Karpas-422 (cell line): ENCODE measurements around the gene JARID2. TPM values are rescaled to one million over a fixed set of nuclear protein-coding genes. Genes with fewer than 3 reads are reported as not detected.

ENCODE experiments used
- DNase-seq: peaks from one replicate; pipeline ENCODE4 v3.0.0-alpha.2; 2015
- H2AFZ ChIP-seq: fragments of 200-600 bp; sonication (generic); 2 replicates; pipeline ENCODE4 v1.6.1; 2014; ENCODE audit warnings: antibody characterized with exemption, low read length, mixed read lengths
- H3K27ac ChIP-seq: fragments of 200-600 bp; sonication (generic); 2 replicates; pipeline ENCODE4 v1.5.1; 2014; ENCODE audit warnings: mild to moderate bottlenecking, low read length, moderate library complexity
- H3K27me3 ChIP-seq: fragments of 200-600 bp; sonication (generic); 2 replicates; pipeline ENCODE4 v1.6.1; 2014; ENCODE audit warnings: low read length, mixed read lengths
- H3K36me3 ChIP-seq: fragments of 200-600 bp; sonication (generic); 2 replicates; pipeline ENCODE4 v1.6.1; 2014; ENCODE audit warnings: low read length, mixed read lengths; ENCODE audit not compliant: insufficient read depth
- H3K4me1 ChIP-seq: fragments of 200-600 bp; sonication (generic); 2 replicates; pipeline ENCODE4 v1.6.1; 2014; ENCODE audit warnings: mild to moderate bottlenecking, low read length, mixed read lengths
- H3K4me2 ChIP-seq: fragments of 200-600 bp; sonication (generic); 2 replicates; pipeline ENCODE4 v1.6.1; 2014; ENCODE audit warnings: low read length, low read depth, mild to moderate bottlenecking; ENCODE audit not compliant: poor library complexity, severe bottlenecking
- H3K4me3 ChIP-seq: fragments of 200-600 bp; sonication (generic); 2 replicates; pipeline ENCODE4 v1.5.1; 2014; ENCODE audit warnings: mild to moderate bottlenecking, antibody characterized with exemption, low read length, mixed read lengths
- H3K79me2 ChIP-seq: fragments of 200-600 bp; sonication (generic); 2 replicates; pipeline ENCODE4 v1.6.1; 2014; ENCODE audit warnings: mild to moderate bottlenecking, low read length, mixed read lengths
- H3K9ac ChIP-seq: fragments of 200-600 bp; sonication (generic); 2 replicates; pipeline ENCODE4 v1.6.0; 2014; ENCODE audit warnings: low read length
- H3K9me2 ChIP-seq: fragments of 200-600 bp; sonication (generic), shearing (Covaris generic); replicated peaks from 2 replicates; pipeline ENCODE4 v1.6.0; 2014; ENCODE audit warnings: mild to moderate bottlenecking, low read length, moderate library complexity; ENCODE audit not compliant: insufficient read depth
- H3K9me3 ChIP-seq: fragments of 300-700, 200-600 bp; sonication (generic); 2 replicates; pipeline ENCODE4 v1.6.1; 2014; ENCODE audit warnings: low read length, mixed read lengths
- H4K20me1 ChIP-seq: fragments of 200-600 bp; sonication (generic); 2 replicates; pipeline ENCODE4 v1.6.1; 2014; ENCODE audit warnings: mild to moderate bottlenecking, antibody characterized with exemption, low read length, low read depth; ENCODE audit not compliant: insufficient read depth
- total RNA-seq: library from RNA; depleted of rRNA; stranded (reverse); fragments of >200 nt; shearing (Covaris generic); gene quantifications from 2 replicates; pipeline ENCODE4 v1.2.3, GENCODE V29; 2014; ENCODE audit warnings: low replicate concordance

JARID2 gene
- total RNA-seq, 1 experiment from 2014 or later: 2.8 TPM

DNA sequence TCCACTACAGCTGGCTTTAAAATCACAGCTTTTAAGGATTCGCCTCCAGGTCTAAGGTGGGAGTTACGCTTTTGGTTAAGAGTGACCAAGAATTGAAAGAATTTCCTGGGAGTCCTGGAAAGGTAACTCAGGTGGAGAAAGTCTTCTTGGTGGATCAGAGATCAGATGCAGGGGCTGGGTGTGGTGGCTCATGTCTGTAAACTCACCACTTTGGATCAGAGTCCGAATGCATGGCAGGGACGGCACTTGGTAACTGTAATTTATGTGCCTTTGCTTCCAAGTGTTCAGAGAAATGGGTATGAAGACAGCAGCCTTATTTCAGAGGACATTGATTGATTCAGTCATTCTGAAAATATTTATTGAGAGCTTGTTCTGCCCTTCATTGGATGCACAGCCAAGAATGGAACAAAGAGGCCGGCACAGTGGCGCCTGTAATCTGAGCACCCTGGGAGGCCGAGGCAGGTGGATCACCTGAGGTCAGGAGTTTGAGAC, 18.0 kb upstream of the JARID2 start:
- Histone ChIP-seq H3K79me2 (no peaks in the 10 kb centered on the region), H3K9me2 (no peaks in the 10 kb centered on the region), H3K9me3 (no peaks in the 10 kb centered on the region), H3K27ac (no peak overlapping the region), H3K4me2 (no peak overlapping the region), H3K9ac (no peak overlapping the region), H2AFZ (no peak overlapping the region), H4K20me1 (no peaks in the 10 kb centered on the region), H3K4me3 (no peak overlapping the region), H3K4me1 (peaks cover 3% of the 10 kb centered on the region), H3K27me3 (no peaks in the 10 kb centered on the region), H3K36me3 (no peaks in the 10 kb centered on the region)
- no peak for DNase-seq

DNA sequence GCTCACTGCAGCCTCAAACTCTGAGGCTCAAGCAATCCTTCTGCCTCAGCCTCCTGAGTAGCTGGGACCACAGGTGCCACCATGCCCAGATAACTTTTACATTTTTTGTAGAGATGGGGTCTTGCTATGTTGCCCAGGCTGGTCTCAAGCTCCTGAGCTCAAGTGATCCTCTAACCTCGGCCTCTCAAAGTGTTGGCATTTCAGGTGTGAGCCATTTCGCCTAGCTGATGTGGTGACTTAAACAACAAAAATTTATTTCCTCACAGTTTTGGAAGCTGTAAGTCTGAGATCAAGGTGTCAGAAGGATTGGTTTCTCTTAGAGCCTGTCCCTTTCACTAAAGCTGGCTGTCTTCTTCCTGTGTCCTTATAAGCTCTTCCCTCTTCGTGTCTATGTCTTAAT, 15.0 kb upstream of the JARID2 start:
- Histone ChIP-seq H3K79me2 (no peaks in the 10 kb centered on the region), H3K4me1 (peaks cover 3% of the 10 kb centered on the region), H2AFZ (no peak overlapping the region), H3K9me2 (no peaks in the 10 kb centered on the region), H3K4me2 (no peak overlapping the region), H3K36me3 (no peaks in the 10 kb centered on the region), H4K20me1 (no peaks in the 10 kb centered on the region), H3K9ac (no peak overlapping the region), H3K27me3 (no peaks in the 10 kb centered on the region), H3K9me3 (no peaks in the 10 kb centered on the region), H3K4me3 (no peak overlapping the region), H3K27ac (no peak overlapping the region)
- DNase-seq: no peak

DNA sequence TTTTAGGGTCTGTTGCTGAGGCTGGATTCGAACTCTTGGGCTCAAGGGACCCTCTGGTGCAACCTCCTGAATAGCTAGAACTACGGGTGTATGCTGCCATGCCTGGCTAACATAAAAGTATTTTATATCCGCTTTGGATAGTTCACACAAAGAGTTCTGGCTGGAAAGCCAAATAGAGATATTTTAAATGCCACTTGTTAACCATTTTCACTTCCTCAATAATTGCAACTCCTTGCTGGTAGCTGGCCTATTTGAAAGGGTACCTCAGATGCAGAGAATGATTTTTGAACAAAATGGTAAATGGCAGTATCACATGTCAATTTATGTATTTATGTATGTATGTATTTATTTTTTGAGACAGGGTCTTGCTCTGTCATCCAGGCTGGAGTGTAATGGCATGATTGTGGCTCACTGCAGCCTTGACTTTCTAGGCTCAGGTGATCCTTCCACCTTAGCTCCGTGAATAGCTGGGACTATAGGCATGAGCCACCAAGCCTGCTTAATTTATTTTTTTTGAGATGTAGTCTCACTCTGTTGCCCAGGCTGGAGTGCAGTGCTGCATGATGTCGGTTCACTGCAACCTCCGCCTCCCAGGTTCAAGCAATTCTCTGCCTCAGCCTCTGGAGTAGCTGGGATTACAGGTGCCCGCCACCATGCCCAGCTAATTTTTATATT, 12.9 kb upstream of the JARID2 start:
- no peaks in the 10 kb centered on the region for H3K9me2 ChIP-seq
- no peaks in the 10 kb centered on the region for H3K36me3 ChIP-seq
- H3K79me2 ChIP-seq: no peaks in the 10 kb centered on the region
- H3K27me3 ChIP-seq: no peaks in the 10 kb centered on the region
- peak; percentile 43 for DNase-seq
- H3K9me3 ChIP-seq: no peaks in the 10 kb centered on the region
- no peak overlapping the region for H3K9ac ChIP-seq
- H3K4me1 ChIP-seq: peaks cover 3% of the 10 kb centered on the region
- H3K4me2 ChIP-seq: no peak overlapping the region
- H3K4me3 ChIP-seq: no peak overlapping the region
- H2AFZ ChIP-seq: no peak overlapping the region
- H3K27ac ChIP-seq: no peak overlapping the region
- no peaks in the 10 kb centered on the region for H4K20me1 ChIP-seq

DNA sequence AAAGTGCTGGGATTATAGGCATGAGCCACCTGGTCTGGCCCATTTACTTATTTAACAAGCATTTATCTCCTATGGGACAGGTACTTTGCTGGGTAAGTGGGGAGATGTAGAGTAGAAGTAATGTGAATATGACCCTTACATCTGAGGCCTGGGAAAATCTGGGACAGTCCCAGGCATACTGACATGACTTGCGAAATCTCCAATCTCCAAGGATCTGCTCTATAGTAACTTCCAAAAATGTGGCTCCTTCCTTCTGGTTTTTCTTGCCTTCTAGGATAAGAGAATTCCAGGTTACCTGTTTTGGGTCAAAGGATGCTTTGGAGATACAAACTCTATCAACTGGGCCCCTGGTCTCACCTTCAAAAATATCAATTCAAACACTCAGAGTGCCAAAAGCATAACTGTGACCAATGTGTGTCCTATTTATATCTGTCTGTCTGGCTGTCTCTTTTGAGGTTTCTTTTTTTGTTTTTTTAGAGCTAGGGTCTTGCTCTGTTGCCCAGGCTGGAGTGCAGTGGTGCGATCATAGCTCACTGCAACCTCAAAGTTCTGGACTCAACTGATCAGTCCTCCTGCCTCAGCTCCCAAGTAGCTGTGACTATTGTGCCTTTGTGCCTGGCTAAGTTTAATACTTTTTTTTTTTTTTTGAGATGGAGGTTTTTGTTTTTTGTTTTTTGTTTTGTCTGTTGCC, 11.7 kb upstream of the JARID2 start:
- H3K79me2 ChIP-seq: no peaks in the 10 kb centered on the region
- H3K4me2 ChIP-seq: no peak overlapping the region
- H2AFZ ChIP-seq: no peak overlapping the region
- H3K36me3 ChIP-seq: no peaks in the 10 kb centered on the region
- no peaks in the 10 kb centered on the region for H4K20me1 ChIP-seq
- H3K9me2 ChIP-seq: no peaks in the 10 kb centered on the region
- H3K4me3 ChIP-seq: no peak overlapping the region
- peaks cover 3% of the 10 kb centered on the region for H3K4me1 ChIP-seq
- no peaks in the 10 kb centered on the region for H3K27me3 ChIP-seq
- H3K9me3 ChIP-seq: no peaks in the 10 kb centered on the region
- H3K27ac ChIP-seq: no peak overlapping the region
- DNase-seq: no peak
- H3K9ac ChIP-seq: no peak overlapping the region

DNA sequence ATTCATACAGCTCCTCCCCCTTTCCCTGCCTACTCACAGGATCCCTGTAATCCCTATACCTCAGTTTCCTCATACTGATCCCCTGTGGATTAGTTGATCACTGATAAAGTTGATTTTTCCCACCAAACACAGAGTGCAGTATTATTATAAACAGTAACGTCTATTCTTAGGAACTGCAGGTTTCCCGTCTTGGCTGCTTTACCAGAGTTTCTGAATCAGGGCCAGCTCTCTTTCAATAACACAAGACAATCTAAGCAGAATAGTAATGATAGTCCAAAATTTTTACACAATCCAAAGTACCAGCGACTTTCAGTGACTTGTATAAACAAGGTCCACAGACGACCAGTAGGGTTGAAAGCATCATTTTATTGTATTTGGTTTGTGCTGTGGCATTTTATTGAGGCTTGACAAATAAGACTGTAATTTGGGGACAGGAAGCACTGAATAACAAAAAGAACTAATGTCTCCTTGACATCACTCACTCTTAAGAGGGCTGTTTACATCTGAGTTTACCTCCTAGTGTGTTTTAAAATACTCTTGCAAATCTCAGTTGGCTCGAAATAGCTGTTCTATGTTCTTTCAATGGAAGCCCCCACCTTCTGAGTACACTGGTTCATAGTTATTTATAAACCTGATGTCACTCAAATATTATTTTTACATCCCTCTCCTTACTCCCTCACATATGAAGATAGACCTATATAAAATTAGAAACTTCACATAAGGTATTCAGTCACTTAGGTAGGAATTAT, 6.1 kb upstream of the JARID2 start:
- Histone ChIP-seq H3K27me3 (no peaks in the 10 kb centered on the region), H3K4me3 (no peak overlapping the region), H3K9me3 (no peaks in the 10 kb centered on the region), H2AFZ (no peak overlapping the region), H3K9me2 (no peaks in the 10 kb centered on the region), H3K4me1 (peaks cover 3% of the 10 kb centered on the region), H4K20me1 (no peaks in the 10 kb centered on the region), H3K9ac (no peak overlapping the region), H3K79me2 (no peaks in the 10 kb centered on the region), H3K36me3 (no peaks in the 10 kb centered on the region), H3K4me2 (no peak overlapping the region), H3K27ac (no peak overlapping the region)
- DNase-seq: no peak

DNA sequence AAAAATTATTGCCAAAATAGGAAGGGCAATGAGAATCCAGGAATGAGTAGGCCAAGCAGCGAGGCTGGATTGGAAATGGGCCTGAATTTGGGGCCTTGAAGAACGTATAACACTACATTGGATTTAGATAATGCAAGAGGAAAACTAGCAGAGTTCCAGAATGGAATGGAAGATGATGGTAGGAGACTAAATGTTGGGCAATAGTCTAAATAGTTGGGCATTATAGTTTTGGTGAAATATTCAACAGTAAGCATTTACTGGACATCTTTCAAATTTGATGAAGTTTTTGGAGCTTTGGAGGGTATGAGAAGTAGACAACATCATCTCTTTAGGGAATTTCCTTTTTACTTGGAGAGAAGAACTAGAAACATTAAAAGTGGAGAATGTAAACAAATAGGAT, 3.4 kb upstream of the JARID2 start:
- Histone ChIP-seq H3K4me1 (peaks cover 20% of the 10 kb centered on the region), H3K27me3 (0 out of 2 replicates have a peak, but pooled peaks cover 4% of the 10 kb centered on the region), H3K4me2 (no peak overlapping the region), H3K9me2 (no peaks in the 10 kb centered on the region), H3K36me3 (no peaks in the 10 kb centered on the region), H4K20me1 (no peaks in the 10 kb centered on the region), H3K9ac (no peak overlapping the region), H3K9me3 (no peaks in the 10 kb centered on the region), H3K27ac (no peak overlapping the region), H3K4me3 (no peak overlapping the region), H2AFZ (no peak overlapping the region), H3K79me2 (no peaks in the 10 kb centered on the region)
- no peak for DNase-seq

DNA sequence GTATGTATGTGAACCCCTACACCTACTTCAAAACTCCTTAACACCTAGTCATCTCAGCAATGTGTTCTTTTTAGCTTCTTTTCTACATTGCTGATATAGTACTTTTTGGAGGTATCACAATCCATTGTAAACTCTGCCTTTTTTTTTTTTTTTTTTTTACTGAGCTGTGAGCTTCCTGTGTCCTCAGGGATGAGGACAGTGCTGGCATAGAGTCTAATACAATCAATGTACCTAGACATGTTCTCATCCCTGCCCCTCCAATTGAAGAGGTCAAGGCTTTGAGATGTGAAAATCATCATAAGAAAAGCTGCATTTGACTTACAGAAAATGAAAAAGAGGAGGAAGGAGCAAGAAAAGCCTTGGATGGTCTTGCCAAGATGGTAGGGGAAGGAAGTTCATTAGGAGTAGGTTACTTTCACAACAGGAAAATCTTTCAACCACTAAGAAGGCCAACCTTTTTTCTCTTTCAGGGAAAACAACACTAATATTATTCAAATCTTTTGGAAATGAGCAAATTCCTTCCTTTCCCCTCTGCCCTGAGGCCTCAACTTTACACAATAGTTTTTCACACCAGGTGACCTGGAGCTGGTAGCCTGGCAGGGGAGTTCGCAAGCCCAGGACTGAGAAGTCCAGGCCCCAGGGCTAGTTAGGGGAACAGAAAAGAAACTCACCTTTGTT, 2.8 kb upstream of the JARID2 start:
- H3K4me2 ChIP-seq: no peak overlapping the region

More for the DNA sequence above, 2.8 kb upstream of the JARID2 start:
- no peak for DNase-seq
- Histone ChIP-seq H3K79me2 (no peaks in the 10 kb centered on the region), H3K9me2 (no peaks in the 10 kb centered on the region), H3K27me3 (0 out of 2 replicates have a peak, but pooled peaks cover 4% of the 10 kb centered on the region), H3K4me1 (peaks cover 25% of the 10 kb centered on the region), H4K20me1 (no peaks in the 10 kb centered on the region), H3K36me3 (no peaks in the 10 kb centered on the region), H3K4me3 (no peak overlapping the region), H2AFZ (no peak overlapping the region), H3K9me3 (no peaks in the 10 kb centered on the region), H3K9ac (no peak overlapping the region), H3K27ac (no peak overlapping the region)
